GM21619 (cell line): ENCODE measurements around the gene CD109.

Source experiments
- ATAC-seq: cut with Tn5 transposase; IDR thresholded peaks from one replicate; pipeline ENCODE4 v1.9.1; 2021; ENCODE audit not compliant: unreplicated experiment

The CD109 gene

DNA sequence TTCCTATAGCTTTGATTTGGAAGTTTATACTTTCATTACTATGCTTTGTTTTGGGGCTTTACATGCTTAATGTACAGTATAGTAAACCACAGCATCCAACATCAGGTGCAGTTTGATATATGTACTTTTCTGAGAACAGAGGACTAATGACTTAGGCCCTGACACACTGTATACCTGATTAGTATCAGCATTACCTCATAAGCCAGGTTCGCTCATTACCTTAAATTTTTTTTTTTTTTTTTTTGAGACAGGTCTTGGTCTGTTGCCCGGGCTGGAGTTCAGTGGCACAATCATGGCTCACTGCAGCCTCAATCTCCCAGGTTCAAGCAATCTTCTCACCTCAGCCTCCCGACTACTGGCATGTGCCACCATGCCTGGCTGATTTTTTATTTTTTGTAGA, 28.4 kb downstream of the CD109 start:
- no peak for ATAC-seq

DNA sequence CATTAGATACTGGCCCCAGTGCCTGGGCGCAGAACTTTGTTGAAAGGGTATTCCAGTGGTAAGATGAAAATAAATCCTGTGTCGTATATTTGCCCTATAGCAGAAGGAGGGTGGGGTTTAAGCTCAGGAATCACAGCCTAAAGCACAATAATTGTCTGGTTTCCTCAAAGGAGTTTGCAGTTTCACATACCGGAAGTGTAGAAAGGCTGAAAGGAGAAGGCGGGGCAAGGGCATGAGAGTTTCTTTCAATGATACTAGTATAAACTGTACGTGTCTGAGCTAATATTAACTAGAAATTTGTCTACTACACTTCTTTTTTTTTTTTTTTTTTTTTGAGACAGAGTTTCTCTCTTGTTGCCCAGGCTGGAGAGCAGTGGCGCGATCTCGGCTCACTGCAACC, 29.2 kb downstream of the CD109 start:
- ATAC-seq: peak; percentile 56

- ATAC-seq: no peak
Observed at GRCh38 chr6:73727114-73727513, 31.1 kb downstream of the CD109 start.

DNA sequence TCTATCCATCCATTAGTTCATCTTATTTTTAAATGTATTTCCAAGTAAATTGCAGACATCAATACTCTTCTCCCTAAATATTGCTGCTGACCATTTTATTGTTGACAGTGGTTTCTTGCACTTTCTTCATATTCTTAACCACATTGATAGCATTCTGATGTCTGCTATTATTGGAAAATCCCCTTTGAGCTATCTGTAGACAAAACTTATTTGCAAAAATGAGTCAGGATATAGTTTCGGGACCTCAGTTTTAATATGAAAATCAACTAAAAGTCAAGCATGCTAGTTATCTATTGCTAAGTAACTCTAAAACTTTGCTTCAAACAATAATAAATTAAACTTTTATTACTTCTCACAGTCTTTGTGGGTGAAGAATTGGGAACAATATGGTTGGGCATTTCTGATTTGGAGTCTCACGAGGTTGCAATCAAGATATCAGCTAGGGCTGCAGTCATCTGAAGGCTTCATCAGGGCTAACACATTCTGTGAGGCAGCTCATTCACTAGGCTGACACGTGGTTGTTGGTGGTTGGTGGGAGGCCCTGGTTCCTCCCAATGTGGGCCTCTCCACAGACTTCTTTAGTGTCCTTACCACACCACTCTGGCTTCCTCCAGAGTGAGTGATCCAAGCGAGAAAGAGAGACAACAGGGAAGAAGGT, 32.7 kb downstream of the CD109 start:
- ATAC-seq: peak; percentile 55

DNA sequence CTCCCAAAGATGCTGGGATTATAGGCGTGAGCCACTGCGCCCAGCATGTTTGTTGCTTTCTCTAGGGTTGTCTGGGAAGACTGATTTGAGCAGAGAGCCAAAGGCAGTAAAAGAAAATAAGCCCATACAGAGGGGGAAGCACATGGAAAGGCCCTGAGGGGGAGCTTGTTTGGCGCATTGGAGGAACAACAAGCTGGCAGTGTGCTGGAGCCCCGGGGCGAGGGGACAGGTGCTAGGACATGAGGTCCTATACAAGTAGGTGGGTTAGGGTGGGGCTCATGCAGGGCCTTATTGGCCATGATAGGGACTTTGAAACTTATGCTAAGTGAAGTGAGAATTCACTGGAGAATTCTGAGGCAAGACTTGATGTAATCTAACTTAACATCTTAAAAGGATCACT, 35.3 kb downstream of the CD109 start:
- no peak for ATAC-seq

- peak; percentile 67 for ATAC-seq
Observed at GRCh38 chr6:73732845-73733675, 37.1 kb downstream of the CD109 start.

- no peak for ATAC-seq
Observed at GRCh38 chr6:73733791-73734190, 37.8 kb downstream of the CD109 start.

- ATAC-seq: no peak
Observed at GRCh38 chr6:73734832-73735453, 38.9 kb downstream of the CD109 start.

DNA sequence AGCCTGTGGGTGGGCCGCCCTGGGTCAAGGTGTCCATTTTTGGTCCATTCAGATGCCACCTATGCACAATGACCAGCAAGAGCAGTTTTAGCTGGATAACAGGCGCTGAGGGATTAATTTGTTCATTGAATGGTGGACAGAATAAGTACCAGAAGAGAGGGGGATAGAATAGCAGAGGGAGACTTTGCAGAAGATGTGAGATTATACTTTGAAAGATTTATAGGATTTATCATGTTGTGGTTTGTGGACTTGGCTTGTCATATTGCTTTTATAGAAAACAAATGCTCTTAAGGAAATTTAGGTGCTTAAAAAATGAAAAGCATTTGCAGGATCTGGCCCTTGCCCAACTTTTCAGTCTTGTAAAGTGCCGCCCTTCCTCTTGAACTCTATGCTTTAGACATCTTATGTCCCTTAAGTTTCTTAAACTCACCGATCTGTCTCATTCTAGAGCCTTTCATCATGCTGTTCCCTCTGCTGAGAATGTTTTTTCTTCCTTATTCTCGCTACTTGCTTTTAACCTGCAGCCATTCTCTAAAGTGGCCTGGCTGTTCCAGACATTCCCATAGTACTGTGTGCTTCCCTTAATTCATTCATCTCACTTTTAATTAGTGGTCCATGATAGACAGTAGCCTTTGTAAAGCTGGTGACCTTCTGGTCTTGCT, 42.5 kb downstream of the CD109 start:
- no peak for ATAC-seq

- peak; percentile 79 for ATAC-seq
Observed at GRCh38 chr6:73739096-73739495, 43.1 kb downstream of the CD109 start.

GRCh38 chr6:73742433-73742832, 46.4 kb downstream of the CD109 start:
- ATAC-seq: no peak

DNA sequence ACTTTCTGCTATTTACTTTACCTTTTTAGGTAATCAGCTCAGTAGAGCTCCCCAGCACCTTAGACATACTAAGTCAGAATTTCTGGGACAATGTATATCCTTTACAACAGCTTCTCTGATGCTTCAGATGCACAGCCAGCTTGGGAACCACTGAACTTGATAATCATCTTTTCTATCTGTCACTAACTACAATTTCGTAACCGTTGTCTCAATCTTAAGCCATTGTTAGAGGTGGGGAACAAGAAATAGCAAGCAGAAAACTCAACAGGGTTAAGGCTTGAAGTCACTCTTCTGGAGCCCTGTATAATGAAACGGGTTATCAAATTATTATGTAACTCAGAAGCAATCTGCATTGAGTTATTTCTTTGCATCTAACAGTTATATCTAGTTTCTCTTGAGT, 47.1 kb downstream of the CD109 start:
- ATAC-seq: no peak

GRCh38 chr6:73743556-73743955, 47.6 kb downstream of the CD109 start:
- no peak for ATAC-seq

- ATAC-seq: no peak
Observed at GRCh38 chr6:73746787-73747186, 50.8 kb downstream of the CD109 start.

DNA sequence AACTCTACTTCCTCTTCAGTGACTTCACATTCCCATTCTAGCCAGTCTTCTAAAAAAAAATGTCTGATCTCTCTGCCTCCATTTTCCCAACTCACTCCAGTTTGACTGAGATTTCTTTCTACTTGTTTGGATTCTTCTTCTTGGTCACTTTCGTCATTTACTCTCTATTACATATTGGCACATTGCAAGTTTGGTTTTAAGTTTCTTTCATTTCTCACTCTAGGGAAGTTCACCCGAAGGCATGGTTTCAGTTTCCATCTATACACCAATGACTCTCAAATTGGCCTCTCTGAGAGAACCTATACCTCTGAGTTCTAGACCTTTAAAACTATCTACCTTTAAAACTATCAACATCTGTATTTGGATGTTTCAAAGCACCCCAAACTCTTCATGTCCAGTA, 51.3 kb downstream of the CD109 start:
- ATAC-seq: peak; percentile 99

GRCh38 chr6:73752943-73753342, 56.9 kb downstream of the CD109 start:
- no peak for ATAC-seq

DNA sequence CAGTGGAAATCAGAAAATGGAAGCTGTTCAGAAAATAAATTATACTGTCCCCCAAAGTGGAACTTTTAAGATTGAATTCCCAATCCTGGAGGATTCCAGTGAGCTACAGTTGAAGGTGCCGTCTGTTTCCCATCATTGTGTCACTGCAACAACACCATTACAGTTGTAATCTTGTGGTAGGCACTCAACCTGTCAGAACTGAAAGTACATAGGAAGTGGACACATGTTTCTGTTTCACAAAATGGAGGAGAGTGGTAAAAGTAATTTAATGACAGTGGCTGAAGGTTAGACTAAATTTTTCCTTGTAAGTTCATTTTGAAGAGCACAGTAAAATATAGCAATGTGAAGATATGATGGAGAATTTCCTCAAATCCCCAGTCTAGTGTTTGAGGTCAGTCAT, 70.0 kb downstream of the CD109 start:
- no peak for ATAC-seq

DNA sequence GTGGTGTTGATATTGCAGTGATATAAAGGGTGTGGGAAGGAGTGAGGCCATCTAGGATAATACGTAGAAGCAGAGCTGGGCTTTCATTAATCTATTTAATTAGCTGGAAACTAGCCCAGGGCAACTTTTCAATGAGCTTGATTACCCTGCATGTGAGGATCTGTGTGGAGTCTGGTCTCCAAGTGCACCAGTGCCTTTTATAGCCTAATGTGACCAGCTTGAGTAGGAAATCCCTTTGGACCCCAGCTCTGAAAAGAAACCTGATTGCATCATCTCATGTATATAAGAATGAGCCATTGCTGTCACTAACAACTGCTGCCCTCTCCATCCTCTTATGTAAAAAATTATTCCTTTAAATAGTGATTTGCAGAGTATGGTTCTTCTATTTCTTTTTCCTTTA, 72.6 kb downstream of the CD109 start:
- no peak for ATAC-seq

GRCh38 chr6:73769976-73770375, 74.0 kb downstream of the CD109 start:
- no peak for ATAC-seq

DNA sequence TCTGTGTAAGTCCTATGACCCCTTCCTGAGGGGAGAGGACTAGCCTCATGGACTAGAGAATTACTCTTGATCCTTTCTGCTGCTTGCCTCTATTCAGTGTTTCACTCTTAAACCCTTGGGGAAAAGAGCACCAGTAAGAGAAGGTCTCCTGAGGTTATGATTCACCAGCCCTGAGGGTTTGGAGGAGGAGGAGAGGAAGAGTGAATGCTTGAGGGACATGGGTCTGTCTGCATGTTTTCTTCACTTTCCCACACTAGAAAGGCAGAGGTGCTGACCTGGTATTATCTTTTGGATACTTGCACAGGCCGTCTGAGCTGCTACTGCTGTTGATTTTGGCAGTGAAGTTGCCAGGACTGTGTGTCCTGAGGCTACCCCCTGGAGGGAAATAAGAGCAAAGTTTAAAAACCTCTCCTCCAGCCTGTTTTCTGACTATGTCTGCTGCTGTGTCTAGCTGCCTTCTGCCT, 78.3 kb downstream of the CD109 start:
- peak; percentile 85 for ATAC-seq

GRCh38 chr6:73779943-73780342, 83.9 kb downstream of the CD109 start:
- ATAC-seq: no peak
